Limb (tissue), 2 donors: ENCODE measurements around the gene OXGR1.
"Not testable (repeated sequence)": the region's sequence is repeated elsewhere in the genome, so short reads cannot be mapped to it uniquely, and the experiment has no call there.

Source experiments
- DNase-seq, 2 donors: peaks; one replicate each; pipeline ENCODE4 v3.0.0-alpha.2; 2016; ENCODE audit errors: extremely low spot score in 2 of 2

Gene OXGR1

GRCh38 chr13:97005625-97006262, 11.5 kb upstream of the OXGR1 start:
- no peak for DNase-seq

DNA sequence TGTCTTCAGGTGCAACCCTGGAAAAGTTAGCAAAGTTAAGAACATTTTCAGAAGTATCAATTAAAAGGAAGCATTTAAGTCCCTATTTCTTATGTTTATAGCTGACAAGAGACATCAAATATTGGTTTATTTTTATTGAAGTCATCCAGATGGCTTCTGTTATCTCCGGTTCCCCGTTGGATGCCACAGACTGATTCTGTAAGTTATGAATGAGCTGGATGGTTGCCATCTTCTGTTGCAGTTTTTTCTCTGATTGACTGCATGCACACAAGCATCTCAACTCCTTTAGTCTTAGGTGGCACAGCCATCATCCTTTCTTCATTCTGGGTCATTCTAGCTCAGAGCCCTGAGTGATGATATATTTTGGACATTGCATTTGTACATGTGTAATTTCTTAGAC, 10.6 kb upstream of the OXGR1 start:
- DNase-seq = no peak

GRCh38 chr13:97004096-97004876, 10.0 kb upstream of the OXGR1 start:
- DNase-seq = no peak

GRCh38 chr13:97003071-97003470, 8.8 kb upstream of the OXGR1 start:
- no peak for DNase-seq

DNA sequence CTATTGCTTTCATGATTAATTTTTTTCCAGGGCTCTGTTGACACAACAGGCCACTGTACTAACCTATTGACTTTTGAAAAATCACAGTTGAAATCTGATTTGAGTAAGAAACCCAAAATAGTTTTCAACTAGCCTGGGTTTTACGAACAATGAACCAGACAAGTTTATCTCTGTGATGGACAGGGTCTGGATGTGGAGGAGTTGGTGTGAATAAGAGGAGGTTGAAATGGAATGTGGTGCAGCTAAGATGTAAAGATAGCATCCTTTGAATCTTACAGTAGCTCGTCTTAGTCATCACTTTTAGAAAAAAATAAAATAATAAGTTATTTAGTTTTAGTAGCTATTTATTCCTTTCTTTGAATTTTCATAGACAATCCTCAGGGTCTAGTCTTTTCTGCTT, 8.3 kb upstream of the OXGR1 start:
- no peak for DNase-seq

- no peak for DNase-seq
These were observed 7.4 kb upstream of the OXGR1 start for GRCh38 chr13:97001636-97002035.

- DNase-seq = no peak
These were observed 6.1 kb upstream of the OXGR1 start for GRCh38 chr13:97000295-97000925.

DNA sequence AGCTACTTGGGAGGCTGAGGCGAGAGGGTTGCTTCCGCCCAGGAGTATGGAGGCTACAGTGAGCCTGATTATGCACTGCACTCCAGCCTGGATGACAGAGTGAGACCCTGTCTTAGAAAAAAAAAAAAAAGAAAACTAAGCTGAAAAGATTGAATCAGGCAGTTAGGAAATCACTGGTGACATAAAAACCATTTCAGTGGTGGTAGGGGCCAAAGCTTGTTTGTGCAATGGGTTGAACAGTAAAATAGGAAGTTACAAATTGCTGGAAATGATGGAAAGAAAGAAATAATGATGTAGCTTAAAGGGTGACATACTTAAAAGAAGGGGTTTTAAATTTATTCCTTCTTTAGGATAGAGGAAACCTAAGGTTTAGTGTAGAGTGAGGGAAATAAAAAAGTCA, 4.8 kb upstream of the OXGR1 start:
- DNase-seq = no peak

DNA sequence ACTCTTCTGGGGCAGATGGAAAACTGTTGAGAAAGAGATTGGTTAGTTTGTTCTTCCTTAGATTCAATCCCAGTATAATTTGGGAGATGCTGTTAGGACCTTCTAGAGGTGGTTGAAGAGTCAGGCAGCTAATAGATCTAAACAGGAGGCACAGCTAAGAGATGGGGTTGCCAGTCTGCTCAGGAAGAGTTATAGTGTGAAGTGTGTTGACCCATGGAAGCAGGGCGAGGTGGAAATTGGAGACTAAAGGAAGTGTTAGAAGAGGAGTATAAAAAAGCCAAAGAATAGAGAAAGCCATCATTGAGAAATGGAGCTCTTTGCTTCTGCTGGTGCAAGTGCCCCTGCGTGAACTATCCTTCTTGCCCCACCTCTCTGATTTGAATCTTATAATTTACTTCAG, 3.8 kb upstream of the OXGR1 start:
- DNase-seq = no peak

DNA sequence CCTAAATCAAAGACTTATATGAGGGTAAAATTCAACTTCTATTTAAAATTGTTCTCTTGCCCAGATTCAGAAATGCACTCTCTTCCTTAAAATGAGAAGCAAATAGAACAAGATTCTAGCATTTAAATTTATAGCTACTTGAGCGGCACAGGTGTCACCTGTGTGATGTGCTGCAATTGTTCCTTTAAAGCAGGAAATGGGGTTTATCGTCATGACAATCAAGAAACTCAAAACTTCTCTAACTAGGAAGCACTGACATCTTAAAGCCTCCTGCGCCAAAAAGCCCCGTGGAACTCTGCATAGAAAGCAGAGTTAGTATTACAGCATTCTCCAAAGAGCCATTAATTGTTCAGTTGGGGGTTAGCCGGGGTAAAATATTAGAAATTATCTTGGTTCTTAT, 2.6 kb upstream of the OXGR1 start:
- DNase-seq = no peak

- DNase-seq = no peak
These were observed 1.8 kb upstream of the OXGR1 start for GRCh38 chr13:96996107-96996506.

- DNase-seq = no peak
These were observed 575 bp upstream of the OXGR1 start for GRCh38 chr13:96994858-96995243.

DNA sequence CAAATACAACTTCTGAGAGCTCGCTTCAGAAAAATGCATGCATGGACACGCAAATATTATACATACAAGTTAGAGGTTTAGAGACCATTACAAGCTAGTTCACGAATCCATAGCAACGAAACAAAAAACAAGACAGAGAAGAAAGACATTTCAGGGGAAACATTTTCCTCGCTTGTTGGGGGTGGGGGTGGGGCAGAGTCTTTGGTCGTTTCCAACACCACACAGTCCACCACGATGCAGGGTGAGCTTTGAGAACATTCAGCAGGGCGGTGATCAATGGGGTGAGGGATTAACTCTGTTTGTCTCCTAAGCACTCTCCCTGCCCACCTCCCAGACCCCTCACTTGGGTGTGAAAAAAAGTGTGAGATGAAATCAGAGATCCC, 651 bp downstream of the OXGR1 start:
- peak in 1 of 2 donors; percentile 47 for DNase-seq

- DNase-seq = no peak
These were observed 1.6 kb downstream of the OXGR1 start for GRCh38 chr13:96992633-96993032.

GRCh38 chr13:96991072-96991471, 3.2 kb downstream of the OXGR1 start:
- DNase-seq = no peak

GRCh38 chr13:96988441-96988840, 5.8 kb downstream of the OXGR1 start:
- no peak for DNase-seq

- DNase-seq = no peak
These were observed 10.2 kb downstream of the OXGR1 start for GRCh38 chr13:96984051-96984508.

GRCh38 chr13:96982672-96983071, 11.6 kb downstream of the OXGR1 start:
- DNase-seq = peak in 1 of 2 donors; percentile 8

DNA sequence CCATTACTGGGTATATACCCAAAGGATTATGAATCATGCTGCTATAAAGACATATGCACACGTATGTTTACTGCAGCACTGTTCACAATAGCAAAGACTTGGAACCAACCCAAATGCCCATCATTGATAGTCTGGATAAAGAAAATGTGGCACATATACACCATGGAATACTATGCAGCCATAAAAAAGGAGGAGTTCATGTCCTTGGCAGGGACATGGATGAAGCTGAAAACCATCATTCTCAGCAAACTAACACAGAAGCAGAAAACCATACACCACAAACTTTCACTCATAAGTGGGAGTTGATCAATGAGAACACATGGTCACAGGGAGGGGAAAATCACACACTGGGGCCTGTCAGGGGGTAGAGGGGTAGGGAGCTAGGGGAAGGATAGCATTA, 14.4 kb downstream of the OXGR1 start:
- DNase-seq = not testable (repeated sequence)

GRCh38 chr13:96968027-96968426, 26.2 kb downstream of the OXGR1 start:
- DNase-seq = no peak

GRCh38 chr13:96967248-96967745, 27.0 kb downstream of the OXGR1 start:
- DNase-seq = no peak

GRCh38 chr13:96966415-96967102, 27.7 kb downstream of the OXGR1 start:
- DNase-seq = no peak
